Measurements from ENCODE around the gene FADS1. TPM values are rescaled to one million over a fixed set of nuclear protein-coding genes. Genes with fewer than 3 reads are reported as not detected.

The FADS1 gene
- total RNA-seq, 1 donor from 2014 or later, result 24.1 TPM

DNA sequence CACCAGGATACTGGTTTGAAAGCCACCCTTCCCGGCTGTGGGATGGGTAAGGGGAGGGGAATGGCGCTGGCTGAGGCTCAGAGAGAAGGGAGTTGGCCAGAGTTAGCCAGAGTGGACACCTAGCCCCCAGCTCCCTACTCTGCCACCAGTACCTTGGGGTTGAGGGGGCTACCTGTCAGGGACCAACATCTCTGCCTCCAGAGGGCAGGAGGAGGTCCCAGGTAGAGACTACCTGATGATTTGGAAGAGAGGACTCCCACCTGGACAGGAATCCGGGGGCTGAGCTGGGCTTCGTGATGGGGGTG, 60.7 kb downstream of the FADS1 start:
- no peak overlapping the region for H3K4me3 ChIP-seq
- DNase-seq, result no peak

GRCh38 chr11:61754534-61755482, 62.0 kb downstream of the FADS1 start:
- TF ChIP-seq CTCF (IDR thresholded peaks at IDR 0.05; ENCODE audit: borderline replicate concordance), result no peak
- no peaks in the 10 kb centered on the region for H3K36me3 ChIP-seq

More for the DNA sequence above, 60.7 kb downstream of the FADS1 start:
- Histone ChIP-seq H3K9me3 (replicated peaks) (no peaks in the 10 kb centered on the region), H3K27ac (replicated peaks) (no peak overlapping the region), H3K36me3 (no peaks in the 10 kb centered on the region), H3K4me1 (peaks cover 7% of the 10 kb centered on the region), H3K27me3 (ENCODE audit: low read depth) (peaks cover 31% of the 10 kb centered on the region)
- intact Hi-C loops (cut with micrococcal nuclease), result no loop called here
- TF ChIP-seq CTCF (IDR thresholded peaks at IDR 0.05; ENCODE audit: borderline replicate concordance), result no peak

DNA sequence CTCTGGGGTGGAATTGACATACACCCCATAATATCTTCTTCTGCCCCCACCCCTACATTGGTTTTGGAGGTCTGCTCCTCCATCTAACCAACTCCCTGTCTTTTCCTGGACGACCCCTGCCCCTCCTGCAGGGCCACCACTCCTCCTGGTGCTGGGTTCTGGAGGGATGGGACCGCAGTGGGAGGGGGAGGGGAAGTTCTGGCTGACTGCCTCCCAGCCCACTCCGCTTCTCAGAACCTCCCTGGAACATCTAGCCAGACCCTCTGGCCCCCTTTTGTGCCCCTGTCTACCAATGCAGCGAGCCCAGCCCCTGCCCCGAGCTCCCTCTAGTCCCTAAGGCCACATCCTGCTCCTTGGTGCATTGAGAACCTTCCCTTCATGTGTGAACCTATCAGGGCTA, 63.1 kb downstream of the FADS1 start:
- H3K9me3 ChIP-seq (replicated peaks), result no peaks in the 10 kb centered on the region
- peaks cover 28% of the 10 kb centered on the region for H3K27me3 ChIP-seq (ENCODE audit: low read depth)
- peaks cover 7% of the 10 kb centered on the region for H3K4me1 ChIP-seq
- no peak overlapping the region for H3K27ac ChIP-seq (replicated peaks)
- no peak for TF ChIP-seq CTCF (IDR thresholded peaks at IDR 0.05; ENCODE audit: borderline replicate concordance)
- H3K36me3 ChIP-seq, result no peaks in the 10 kb centered on the region
- no peak overlapping the region for H3K4me3 ChIP-seq
- DNase-seq, result no peak
- intact Hi-C loops (cut with micrococcal nuclease), result no loop called here

More at GRCh38 chr11:61754534-61755482, 62.0 kb downstream of the FADS1 start:
- peaks cover 29% of the 10 kb centered on the region for H3K27me3 ChIP-seq (ENCODE audit: low read depth)
- no peak overlapping the region for H3K27ac ChIP-seq (replicated peaks)
- DNase-seq, result no peak
- H3K4me1 ChIP-seq, result peaks cover 7% of the 10 kb centered on the region
- no peaks in the 10 kb centered on the region for H3K9me3 ChIP-seq (replicated peaks)
- no peak overlapping the region for H3K4me3 ChIP-seq
- intact Hi-C loops (cut with micrococcal nuclease), result no loop called here

- Histone ChIP-seq H3K36me3 (no peaks in the 10 kb centered on the region), H3K27ac (replicated peaks) (no peak overlapping the region), H3K4me3 (peak overlapping the region; percentile 60), H3K27me3 (ENCODE audit: low read depth) (peaks cover 28% of the 10 kb centered on the region), H3K9me3 (replicated peaks) (no peaks in the 10 kb centered on the region), H3K4me1 (peaks cover 10% of the 10 kb centered on the region)
- no peak for TF ChIP-seq CTCF (IDR thresholded peaks at IDR 0.05; ENCODE audit: borderline replicate concordance)
- intact Hi-C loops (cut with micrococcal nuclease), result no loop called here
- DNase-seq, result no peak
Observed at GRCh38 chr11:61752925-61753521, 63.8 kb downstream of the FADS1 start.

DNA sequence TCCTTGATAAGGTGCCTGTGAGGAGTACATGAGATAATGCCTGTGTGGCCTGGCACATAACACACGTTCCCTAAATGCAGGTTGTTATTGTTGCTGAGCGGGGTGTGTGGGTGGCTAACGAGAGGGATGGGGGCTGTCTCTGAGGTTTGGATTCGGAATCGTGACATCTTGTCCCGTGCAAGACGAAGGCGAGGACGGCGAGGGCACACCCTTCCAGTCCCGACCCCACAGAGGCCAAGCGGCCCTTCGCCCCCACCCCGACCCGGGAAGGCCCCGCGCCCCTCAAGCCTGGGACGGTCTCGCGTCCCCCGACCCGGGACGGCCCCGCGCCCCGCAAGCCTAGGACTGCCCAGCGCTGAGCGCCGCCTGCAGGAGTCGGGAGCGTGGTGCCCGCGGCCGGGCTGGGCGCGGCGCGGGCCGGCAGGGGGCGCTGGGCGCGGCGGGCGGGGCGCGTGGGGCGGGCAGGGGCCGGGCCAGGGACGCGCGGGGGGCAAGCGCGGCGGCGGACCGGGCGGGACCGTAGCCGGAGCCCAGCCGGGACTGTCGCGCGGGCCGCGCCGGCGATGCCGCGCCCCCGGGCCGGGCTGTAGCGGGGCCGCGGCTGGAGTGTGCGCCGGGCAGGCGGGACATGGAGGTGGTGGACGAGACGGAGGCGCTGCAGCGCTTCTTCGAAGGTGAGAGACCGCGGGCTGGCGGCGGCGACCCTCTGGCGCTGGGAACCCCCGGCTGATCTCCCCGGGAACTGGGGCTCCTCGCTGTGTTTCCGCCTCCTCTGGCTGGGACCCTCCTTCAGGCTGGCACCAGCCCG, 64.5 kb downstream of the FADS1 start, which contains the start of gene MYRF:
Gene MYRF (plus strand): TSS at position 520 of the 808 bp plus-strand sequence. CDS start 109 bp downstream, at position 629.
- intact Hi-C loops (cut with micrococcal nuclease), result no loop called here
- Histone ChIP-seq H3K4me3 (peak within 1 kb of the TSS; percentile 60), H3K27ac (replicated peaks) (no peak within 1 kb of the TSS), H3K9me3 (replicated peaks) (no peaks in the 10 kb centered on the region), H3K36me3 (no peaks in the 10 kb centered on the region), H3K27me3 (ENCODE audit: low read depth) (peaks cover 28% of the 10 kb centered on the region), H3K4me1 (peaks cover 16% of the 10 kb centered on the region)
- TF ChIP-seq CTCF (IDR thresholded peaks at IDR 0.05; ENCODE audit: borderline replicate concordance), result peak; percentile 52
- peak; percentile 49 for DNase-seq

All from left ventricle myocardium inferior (tissue), 1 donor.